HG03060 (cell line): ENCODE results near the gene SLX9.

Experiments used
- ATAC-seq: cut with Tn5 transposase; IDR thresholded peaks from one replicate; pipeline ENCODE4 v1.9.1; 2021; ENCODE audit warnings: low read depth, moderate number of reproducible peaks; ENCODE audit not compliant: unreplicated experiment

The SLX9 gene

DNA sequence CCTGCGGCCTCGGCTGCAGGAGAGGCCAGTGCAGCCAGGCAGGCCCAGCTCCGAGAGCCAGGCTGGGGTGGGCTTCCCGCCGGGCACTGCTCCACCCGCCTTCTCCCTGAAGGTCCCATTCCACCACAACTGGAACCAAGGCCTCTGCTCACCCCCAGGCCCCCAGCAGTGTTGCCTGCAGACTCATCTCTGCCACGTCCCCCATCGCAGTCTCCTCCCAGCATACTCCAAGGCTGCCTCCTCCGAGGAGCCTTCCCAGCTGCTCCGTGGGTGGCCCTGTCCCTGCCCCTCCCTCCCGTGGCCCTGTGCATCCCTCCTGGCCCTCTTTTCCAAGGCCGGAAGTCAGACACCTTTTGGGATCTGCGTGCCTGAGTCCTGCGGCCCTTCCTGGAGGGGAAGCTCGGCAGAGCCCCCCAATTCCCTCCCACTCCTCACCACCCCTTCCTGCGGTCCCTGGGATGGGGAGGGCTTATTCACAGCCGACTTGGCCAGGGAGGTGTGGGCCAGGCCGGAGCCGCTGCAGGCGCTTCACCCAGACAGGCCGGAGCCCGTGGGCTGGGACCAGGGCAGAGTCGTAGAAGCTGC, 47.6 kb downstream of the SLX9 start:
- no peak for ATAC-seq

DNA sequence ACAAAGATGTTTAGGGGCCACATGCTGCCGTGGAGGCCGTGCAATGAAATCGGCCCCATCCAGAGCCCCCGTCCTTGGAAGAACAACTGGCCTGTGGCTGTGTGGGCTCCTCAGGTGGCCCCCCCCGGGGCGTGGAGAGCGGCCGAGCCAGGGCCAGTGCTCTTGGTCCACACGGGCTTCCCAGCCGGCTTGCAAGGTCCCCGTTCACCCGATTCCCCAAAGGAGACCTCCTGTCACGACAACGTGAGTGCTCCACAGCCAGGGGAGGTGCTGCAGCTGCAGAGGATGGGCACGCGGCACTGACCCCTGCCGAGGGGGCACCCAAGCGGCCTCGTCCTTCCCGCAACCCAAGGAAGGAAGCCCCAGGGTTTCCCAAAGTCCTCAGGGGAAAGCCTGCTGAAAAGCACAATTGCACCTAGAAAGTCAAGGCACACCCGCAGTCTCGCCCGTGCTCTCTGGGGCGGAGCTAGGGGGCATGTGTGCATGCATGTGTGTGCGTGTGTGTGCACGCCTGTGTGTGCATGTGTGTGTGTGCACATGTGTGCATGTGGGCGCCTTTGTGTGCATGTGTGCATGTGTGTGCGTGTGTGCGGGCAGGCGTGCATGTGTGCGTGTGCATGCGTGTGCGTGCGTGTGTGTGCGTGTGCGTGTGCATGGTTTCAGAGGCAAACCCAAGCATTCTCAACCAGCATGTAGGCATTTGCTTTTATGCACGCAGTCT, 48.2 kb downstream of the SLX9 start:
- no peak for ATAC-seq

DNA sequence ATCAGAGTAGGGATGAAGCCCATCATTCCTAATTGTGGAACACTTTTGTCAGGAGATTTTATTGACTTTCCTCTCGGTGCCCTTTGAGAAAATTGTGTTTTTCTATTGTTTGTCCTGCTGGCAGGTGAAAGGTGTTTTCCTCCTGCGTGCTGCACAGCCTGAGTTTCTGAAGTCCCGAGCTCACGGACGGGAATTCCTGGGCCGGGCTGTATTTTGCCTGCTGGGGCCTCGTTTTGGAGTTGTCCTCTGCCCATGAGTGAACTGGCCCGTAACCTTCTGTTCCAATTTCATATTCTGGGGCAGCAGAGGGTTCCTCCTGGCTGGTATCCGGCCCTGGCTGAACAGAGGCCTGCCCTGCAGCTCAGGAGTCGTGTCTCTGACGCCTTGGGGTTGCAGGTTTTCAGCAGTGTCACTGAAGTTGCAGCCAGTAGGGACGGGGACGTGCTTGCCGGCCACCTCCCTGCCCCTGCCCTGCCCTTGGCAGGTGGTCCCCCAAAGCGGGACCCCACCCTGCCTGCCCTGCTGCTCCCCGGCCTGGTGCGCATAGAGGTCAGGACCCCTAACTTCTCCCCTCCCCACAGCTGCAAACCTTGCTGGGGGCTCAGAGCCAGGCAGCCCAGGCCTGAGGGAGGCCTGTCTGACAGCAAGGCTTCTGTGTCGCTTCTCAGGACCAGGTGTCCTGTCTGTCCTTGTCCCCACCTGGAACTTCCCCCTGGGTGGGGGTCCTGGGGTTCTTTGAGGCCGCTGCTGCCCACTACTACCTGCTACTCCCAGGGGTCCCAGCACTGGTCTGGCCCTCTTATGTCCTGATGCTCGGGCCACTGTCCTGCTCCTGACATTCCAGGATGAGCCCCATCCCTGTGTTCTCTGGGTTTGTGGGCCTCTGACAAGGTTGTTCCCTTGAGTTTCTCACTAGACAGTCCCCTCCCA, 49.0 kb downstream of the SLX9 start:
- no peak for ATAC-seq

DNA sequence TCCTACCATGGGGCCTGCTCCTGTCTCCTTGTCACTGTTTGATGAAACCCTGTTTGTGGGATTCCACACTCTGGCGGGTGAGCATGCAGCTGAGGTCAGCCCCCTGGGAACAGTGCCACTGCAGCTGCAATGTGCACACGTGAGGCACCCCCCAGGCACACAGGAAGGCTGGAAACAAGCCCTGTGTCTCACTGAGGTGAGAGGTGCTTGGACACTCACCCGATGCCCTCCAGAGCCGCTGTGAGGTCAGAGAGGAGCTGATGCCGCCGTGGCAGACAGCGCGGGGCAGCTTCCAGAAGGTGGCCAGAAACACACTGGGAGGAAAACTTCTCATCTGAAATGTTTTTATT, 49.7 kb downstream of the SLX9 start:
- no peak for ATAC-seq

DNA sequence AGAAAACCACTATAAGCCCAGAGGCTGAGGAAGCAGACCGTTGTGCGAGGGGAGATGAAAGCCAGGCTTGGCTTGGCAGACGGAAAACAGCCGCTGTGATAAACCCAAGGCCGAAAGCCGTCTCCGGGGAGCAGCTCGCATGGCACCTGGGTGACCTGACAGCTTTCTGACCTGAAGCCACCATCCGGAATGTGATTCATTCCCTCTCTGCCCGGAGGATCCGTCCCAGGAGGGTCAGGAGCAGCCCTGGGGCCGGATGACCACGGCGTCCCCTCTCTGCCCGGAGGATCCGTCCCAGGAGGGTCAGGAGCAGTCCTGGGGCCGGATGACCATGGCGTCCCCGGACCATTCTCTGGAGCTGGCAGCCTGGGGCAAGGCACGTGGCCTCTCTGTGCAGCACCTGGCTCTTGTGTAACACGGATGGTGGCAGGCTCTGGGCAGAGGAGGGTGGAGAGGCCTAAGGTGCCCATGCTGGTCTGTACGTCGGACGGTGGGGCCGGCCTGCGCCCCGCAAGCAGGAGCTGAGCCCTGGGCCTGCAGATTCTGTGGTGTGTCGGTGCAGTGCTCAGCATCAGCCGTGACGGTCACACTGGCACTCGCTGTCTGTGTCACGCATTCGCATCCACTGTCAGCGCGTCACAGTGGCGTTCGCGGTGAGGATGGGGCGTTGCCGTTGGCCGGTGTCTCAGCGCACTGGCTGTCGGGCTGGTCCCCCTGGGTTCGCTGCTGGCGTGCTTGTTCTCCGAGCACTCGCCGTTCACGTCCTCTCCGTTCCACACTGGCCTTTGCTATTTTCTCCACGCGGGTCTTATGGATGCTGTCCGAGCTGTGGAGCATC, 50.3 kb downstream of the SLX9 start:
- ATAC-seq, result no peak

DNA sequence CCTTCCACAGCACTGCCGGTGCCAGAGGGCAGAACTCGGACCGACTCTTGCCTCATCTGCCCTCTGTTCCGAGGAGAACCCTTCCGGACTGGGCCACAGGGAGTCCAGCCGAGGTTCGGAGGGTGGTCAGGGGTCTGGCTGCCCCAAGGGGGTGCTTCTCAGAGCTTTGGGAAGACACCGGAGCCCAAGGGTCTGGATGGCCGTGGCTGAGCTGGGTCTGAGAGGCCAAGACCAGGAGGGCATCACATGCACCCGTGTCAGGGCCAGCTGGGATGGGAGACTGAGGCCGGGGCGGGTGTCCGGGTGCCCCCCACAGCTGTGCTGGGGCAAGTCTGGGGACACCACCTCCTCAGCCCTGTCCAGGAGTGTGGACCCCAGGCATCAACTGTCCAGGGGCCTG, 51.1 kb downstream of the SLX9 start:
- no peak for ATAC-seq

DNA sequence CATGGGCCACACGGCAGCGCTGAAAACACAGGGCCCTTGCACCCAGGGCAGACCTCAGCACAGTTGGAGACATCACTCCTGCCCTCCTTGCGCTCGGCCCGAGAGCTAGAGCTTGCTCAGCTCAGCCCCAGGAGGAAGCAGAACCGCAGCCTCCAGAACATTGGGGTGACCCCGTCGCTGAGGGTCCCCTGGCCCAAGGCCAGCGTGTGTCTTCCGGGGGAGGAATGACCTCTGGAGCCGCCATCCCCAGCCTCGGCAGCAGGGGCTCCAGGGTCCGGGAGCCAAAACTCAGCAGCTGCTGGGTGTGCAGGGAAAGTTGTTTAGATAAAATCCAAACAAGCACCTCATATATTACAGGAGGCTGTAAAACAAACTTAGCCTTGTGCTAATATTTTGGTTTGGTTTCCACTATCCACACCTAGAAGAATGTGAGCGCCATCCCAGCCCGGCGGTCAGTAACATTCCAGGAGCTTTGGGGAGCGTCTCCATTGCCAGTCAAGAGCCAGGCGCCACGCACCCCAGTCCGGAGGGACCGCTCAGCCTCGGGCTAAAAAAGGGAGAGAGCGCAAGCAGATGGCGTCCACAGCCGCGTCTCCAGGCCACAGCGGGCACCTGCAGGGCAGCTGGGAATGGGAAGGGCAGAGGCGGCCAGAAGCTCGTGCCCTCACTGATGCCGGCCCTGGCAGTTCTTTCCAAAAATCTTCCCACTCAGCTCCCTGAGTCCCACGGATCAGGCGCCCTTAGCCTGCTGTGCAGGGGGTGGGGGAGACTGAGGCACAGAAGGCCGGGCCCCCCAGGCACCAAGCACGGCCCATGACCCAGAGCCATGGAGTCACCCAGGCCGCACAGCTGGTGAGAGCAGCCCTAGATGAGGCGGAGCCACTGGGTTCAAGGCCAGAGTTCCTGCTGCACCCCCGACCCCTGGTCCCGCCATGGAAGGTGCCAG, 52.0 kb downstream of the SLX9 start:
- ATAC-seq, result no peak

DNA sequence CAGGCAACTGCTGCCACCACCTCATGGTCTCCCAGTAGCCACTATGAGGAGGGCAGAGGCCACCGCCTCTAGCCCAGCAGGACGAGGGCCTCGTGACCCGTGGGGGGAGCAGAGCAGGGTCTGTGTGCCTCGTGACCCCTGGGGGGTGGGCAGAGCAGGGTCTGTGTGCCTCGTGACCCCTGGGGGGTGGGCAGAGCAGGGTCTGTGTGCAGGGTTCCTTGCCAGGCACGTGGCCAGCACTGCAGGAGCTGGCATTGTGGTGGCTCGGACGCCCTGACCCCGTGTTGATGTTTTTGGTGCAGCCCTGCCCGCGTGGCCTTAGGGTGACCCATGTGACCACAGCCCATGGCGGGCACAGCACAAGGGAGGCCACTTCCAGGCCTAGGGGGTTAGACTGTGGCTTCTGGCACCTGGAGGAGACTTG, 52.8 kb downstream of the SLX9 start:
- no peak for ATAC-seq

DNA sequence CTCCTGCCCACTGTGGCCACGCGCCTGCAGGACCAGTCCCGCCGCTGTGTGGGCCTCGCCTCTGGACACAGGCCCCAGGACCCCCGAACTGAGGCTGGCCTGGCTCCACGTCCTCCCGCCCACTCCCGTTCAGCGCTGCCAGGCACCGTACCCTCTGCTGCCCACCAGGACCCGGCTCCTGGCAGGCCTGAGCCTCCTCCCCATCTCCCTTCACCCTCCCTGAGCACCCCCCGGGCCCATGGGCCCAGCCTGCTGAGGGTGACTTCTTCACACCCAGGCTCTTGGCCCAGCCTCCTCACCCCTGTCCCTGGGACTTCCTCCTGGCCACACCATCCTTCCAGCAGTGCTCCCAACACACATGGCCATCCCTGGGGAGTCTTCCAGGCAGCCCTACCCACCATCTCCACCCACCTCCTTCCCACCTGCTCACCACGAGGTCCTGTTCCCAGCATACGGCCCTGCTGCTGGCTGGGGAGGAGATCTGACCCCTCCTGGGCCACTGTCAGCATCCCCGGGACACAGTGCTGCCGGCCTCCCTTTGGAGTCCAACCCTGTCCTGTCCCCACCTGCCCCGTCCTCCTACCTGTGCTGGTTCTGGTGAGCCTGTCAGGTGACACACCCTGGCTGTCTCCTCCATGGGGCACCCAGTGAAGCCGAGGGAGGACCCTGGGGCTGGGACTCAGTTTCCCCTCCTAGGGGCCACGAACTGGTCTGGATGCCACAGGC, 53.7 kb downstream of the SLX9 start:
- no peak for ATAC-seq

DNA sequence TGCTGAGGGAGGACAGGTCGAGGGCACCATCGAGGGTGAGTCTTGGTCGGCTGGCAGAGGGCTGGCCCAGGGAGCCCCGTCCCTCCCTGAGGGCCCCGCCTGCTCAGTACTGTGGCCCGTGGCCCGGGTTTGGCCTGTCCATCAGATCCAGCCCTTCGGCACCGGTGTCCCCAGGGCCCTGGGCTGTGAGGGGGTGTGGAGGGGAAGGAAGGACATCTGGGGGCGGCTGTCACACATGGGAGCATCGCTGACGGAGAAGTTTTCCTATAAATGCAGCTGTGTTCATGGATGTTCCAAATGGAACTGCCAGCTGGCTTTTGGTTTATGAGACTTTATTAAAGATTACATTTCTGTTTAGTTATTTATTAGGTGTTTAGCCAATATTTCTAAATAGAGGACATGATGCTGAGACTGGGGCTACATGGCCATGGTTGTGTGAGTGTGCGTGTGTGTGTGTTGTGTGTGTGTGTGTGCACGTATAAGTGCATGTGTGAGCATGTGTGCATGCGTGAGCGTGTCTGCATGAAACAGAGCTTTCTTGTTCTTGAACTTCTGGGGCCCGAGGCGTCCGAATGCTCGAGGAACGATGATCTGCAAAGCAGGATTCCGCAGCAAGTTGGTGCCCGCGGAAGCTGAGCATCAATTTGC, 54.3 kb downstream of the SLX9 start:
- ATAC-seq, result no peak

DNA sequence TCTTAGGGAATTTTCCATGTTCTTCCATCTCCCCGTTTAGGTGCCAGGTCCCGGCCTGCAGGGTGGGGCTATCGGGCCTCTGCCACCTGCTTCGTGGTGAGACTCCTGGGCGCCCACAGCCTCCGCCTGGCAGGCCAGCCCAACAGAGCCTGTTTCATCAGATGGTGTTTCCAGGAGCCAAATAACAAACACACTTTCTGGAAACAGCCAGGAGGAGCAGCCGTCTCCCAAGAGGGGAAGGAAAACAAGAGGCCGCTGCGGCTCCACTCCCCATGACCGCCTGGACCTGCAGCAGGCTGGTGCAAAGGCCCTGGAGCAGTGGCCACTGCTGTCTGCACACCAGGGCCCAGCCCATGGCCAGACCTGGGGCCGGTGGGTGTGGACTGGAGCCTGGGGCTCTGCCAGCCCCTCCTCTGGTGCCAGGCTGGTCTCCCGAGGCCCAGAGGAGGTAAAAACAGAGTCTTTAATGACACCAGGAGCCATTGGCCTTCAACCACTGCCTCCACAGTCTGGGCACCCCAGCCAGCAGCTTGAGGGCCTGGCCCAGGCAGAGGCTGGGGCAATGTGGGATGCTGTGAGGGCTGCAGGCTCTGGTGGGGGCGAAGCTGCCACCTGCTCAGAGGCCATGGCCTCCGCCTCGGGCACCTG, 55.0 kb downstream of the SLX9 start:
- ATAC-seq, result no peak

DNA sequence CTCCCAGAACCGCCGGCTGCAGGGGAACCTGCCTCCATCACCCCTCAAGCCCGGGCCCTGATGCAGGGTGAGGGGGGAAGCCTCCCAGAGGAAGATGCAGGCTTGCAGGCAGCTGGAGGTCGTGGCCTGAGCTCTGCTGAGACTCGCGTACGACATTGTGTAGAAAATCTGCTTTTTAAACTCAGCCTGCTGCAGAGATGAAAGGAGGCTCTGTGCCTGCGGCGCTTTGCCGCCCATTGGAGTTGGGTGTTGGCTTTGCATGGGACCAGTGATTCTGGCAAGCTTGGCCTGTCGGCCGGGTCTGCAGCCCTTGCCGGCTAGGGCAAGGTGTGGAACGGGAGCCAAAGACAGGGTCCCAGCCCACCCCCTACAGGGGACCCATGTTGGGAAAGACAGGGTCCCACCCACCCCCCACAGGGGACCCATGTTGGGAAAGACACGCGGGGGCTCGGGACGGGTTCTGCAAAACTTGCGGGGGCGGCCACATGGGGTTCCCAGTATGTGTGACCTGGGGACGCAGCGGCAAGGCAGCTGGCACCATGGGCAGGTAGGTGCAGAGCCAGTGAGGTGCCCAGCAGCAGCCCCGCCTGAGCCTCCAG, 55.6 kb downstream of the SLX9 start:
- ATAC-seq, result no peak

DNA sequence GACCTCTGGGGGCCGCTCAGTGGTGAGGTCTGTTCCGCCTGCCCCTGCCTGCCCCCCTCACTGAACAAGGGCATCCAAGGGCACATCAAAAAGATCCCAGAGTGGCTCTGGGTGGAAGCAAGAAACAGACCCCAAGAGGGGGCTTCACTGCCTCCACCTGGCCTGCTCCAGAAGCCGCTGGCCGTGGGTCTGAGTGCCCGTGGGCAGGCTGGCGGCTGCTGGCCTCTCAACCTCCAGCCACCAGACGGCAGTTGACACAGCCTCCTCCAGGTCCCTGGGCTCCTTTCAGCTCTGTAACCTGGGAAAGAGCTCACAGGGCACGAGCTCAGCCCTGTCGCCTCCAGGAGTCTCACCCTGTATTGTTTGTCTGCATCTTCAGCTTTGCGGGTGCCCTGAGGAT, 56.3 kb downstream of the SLX9 start:
- no peak for ATAC-seq

DNA sequence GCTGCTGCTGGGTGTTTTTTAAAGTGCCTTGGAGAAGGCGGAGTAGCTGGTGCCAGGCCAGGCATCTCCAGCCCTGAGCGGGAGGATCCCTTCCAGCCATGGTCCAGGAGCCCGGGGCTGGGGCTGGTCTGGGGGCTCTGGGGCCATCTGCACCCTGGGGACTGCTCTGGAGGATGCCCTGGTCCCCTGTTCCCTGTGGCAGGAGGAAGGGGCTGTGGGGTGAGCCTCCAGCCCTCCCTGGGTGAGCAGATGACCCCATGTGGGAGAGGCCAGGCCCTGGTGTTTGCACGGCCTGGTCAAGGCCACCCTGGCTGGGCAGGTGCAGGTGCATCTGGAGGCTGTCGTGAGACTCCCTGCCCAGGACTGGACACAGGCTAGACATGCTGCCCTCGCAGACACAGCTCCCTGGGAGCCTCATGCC, 56.7 kb downstream of the SLX9 start:
- ATAC-seq, result no peak

DNA sequence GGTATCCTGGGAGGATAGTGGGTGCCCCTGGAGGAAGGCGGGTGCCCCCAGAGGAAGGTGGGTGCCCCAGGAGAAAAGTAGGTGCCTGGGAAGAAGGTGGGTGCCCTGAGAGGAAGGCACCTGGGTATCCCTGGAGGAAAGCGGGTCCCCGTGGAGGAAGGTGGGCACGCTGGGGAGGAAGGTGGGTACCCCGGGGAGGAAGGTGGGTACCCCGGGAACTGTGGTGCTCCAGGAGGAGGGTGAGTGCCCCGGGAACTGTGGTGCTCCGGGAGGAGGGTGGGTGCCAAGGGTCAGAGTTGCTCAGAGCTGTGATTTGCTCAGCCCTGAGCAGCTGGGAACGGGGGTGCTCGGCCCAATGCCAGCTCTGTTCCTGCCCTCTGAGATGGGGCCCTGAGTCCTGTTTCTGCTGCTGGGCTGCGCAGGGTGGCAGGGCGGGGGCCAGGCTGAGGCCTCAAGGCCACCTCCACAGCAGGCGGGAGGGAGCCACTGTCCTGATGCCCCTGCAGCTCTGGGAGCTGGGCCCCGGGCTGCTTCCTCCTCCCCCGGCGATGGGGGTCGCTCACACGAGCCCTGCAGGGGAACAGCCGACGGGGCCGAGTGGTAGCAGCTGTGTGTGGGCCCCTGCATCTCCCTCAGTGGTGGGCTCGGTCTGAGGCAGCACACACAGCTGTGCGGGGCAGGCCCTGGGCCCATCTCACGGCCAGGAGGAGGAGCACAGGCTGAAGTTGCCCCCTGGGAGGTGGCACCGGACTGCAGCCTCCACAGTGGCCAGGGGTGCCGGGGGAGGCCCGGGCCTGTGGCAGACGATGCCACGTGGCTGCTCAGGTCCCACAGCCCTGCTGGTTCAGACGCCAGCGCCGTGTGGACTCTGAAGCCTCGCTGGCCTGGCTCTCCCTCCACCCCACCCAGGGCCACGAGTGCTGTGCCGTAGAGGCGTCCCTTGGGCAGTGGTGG, 57.4 kb downstream of the SLX9 start:
- ATAC-seq, result no peak

DNA sequence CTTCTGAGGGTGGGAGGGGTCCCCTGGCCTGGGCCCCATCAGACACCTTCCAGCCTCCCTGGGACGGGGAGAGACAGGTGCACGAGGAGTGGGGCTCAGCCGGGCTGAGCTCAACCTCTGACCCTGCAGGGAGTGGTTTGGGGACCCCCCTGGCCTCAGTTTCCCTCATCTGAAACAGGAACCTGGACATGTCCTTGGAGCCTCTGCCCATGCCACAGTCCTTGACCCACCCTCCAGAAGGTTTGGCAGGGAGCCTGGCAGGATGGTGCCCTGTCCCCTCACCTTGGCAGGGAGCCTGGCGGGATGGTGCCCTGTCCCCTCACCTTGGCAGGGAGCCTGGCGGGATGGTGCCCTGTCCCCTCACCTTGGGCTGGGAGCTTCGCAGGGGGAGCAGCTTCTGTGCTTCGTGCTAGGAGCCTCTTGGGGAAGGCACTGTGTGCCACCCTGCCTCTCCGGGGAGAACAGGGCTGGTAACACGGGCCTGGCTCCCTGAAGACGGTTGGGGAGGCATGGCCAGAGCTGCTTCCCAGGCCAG, 58.3 kb downstream of the SLX9 start:
- no peak for ATAC-seq
